Bronchial epithelial cell (primary cell): ENCODE results near the gene SNTG2. TPM values are rescaled to one million over a fixed set of nuclear protein-coding genes. Genes with fewer than 3 reads are reported as not detected.
A peak's percentile ranks its signal among the peaks of the same experiment; 100 is the strongest.

ENCODE experiments used
- DNase-seq: peaks from one replicate; pipeline ENCODE4 v3.0.0-alpha.2; 2010; ENCODE audit warnings: low read depth
- FAIRE-seq: peaks from 2 replicates; lab custom pipeline; 2011; peaks lifted over from hg19 to GRCh38; lab: Jason Lieb, UNC
- H3K27me3 ChIP-seq: 2 replicates; pipeline ENCODE4 v1.5.1; 2011; ENCODE audit warnings: low read length; ENCODE audit not compliant: control insufficient read depth, insufficient read depth
- H3K36me3 ChIP-seq: 2 replicates; pipeline ENCODE4 v1.5.1; 2011; ENCODE audit warnings: low read length; ENCODE audit not compliant: control insufficient read depth, insufficient read depth
- H3K4me3 ChIP-seq: 2 replicates; pipeline ENCODE4 v1.5.1; 2011; ENCODE audit warnings: mild to moderate bottlenecking, low read depth, low read length, control low read depth
- total RNA-seq: library from RNA; depleted of rRNA; stranded (reverse); fragments of >200 nt; gene quantifications from 2 replicates; pipeline ENCODE4 v1.2.1, GENCODE V29; 2014
- TF ChIP-seq, protein P1 (sequence below): IDR thresholded peaks from 2 replicates; pipeline ENCODE4 v1.5.1; 2011; ENCODE audit warnings: mild to moderate bottlenecking, moderate library complexity, low read length, control low read depth, inconsistent platforms; ENCODE audit not compliant: insufficient read depth, severe bottlenecking

Gene SNTG2
- total RNA-seq, 1 donor from 2014 or later = not detected

DNA sequence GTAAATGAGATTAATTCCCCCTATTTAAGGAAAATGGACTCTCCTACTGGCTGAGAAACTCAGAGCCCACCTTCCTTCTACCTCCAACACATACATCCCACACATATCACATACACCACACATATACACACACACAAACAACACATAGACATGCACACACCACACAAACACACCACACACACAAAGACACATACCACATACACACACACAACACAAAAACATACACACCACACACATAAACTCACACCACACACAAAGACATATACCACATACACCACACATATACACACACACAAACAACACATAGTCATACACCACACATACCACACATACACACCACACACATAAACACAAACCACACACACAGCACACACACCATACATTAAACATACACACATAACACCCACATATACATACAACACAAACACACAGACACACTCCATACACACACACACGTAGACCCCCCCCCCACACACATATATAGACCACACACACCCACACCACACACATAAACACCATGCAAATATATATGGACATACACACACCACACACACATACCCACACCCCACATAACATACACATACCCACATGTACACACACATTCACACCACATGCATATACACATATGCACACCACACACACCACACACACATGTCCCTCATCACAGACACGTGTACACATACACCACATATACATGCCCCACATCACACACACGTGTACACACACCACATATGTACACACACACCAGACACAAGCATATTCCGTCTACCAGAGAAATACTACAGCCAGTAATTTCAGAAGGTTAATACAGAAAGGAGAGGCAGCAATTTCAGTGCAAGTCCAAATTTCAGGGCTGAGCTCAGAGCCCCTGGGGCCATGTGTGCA lies 204.3 kb downstream of the SNTG2 start:
- peak; percentile 52 for FAIRE-seq
- Histone ChIP-seq H3K27me3 (no peaks in the 10 kb centered on the region), H3K36me3 (no peaks in the 10 kb centered on the region), H3K4me3 (no peak overlapping the region)
- TF ChIP-seq, protein P1, sequence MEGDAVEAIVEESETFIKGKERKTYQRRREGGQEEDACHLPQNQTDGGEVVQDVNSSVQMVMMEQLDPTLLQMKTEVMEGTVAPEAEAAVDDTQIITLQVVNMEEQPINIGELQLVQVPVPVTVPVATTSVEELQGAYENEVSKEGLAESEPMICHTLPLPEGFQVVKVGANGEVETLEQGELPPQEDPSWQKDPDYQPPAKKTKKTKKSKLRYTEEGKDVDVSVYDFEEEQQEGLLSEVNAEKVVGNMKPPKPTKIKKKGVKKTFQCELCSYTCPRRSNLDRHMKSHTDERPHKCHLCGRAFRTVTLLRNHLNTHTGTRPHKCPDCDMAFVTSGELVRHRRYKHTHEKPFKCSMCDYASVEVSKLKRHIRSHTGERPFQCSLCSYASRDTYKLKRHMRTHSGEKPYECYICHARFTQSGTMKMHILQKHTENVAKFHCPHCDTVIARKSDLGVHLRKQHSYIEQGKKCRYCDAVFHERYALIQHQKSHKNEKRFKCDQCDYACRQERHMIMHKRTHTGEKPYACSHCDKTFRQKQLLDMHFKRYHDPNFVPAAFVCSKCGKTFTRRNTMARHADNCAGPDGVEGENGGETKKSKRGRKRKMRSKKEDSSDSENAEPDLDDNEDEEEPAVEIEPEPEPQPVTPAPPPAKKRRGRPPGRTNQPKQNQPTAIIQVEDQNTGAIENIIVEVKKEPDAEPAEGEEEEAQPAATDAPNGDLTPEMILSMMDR = no peak
- no peak for DNase-seq

DNA sequence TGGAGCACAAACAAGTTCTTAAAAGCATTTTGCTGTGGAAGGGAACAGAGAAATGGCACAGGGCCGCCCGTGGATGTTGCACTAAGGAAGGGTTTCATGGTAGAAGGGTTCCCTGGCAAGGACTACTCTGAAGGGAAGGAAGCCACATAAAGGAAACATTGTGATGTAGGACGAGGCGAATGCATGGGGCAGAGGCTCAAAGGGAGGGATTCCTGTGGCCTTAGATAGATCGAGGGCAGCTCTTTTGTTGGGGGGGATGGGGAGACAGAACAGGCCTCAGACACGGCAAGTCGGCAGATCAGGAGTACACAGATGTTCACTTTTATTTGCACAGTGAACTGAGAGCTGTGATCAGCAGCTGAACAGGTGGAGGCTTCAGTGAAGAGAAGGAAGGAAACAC lies 205.4 kb downstream of the SNTG2 start:
- H3K27me3 ChIP-seq = no peaks in the 10 kb centered on the region
- H3K4me3 ChIP-seq = no peak overlapping the region
- H3K36me3 ChIP-seq = no peaks in the 10 kb centered on the region
- FAIRE-seq = no peak
- DNase-seq = no peak
- TF ChIP-seq, protein P1 = no peak

DNA sequence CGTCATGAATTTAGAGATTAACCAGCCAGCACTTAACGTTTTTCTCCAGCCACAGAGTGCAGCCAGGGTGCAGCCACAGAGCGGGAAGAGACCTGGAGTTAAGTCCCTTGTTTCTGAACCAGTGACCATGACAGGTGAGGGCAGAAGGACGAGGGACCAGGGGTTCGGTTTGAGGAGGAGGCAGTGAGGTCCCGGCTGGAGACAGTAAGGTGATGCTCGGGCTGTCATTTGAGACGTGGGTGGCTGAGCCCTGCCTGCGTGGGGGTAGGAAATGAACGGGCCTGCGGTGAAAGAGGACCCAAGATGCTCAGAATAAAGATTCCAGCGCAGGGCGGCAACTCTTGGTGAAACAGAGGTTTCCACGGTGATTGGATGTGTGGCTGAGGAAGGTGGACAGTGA lies 205.9 kb downstream of the SNTG2 start:
- FAIRE-seq = no peak
- no peaks in the 10 kb centered on the region for H3K27me3 ChIP-seq

DNA sequence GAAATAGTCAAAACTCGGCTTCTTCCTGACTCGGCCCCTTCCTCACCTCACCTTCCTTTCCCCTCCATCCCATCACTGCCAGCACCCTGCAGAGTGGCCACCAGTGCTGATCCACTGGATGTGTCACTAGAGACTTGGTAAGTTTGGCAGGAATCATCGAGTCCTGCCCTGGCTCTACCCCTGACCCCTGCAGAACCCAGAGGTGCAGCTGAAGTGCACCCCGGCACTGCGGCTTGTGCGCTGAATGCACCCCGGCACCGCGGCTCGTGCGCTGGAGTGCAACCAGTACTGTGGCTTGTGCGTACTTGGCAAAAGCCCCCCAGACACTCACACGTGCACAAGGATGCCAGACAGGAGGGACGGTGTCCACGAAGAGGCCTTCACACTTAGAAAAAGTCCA lies 206.5 kb downstream of the SNTG2 start:
- DNase-seq (no peak), FAIRE-seq (no peak)
- Histone ChIP-seq H3K4me3 (no peak overlapping the region), H3K27me3 (no peaks in the 10 kb centered on the region), H3K36me3 (no peaks in the 10 kb centered on the region)
- TF ChIP-seq, protein P1 = no peak

More for the DNA sequence above, 205.9 kb downstream of the SNTG2 start:
- DNase-seq = no peak
- Histone ChIP-seq H3K4me3 (no peak overlapping the region), H3K36me3 (no peaks in the 10 kb centered on the region)
- TF ChIP-seq, protein P1 = no peak

DNA sequence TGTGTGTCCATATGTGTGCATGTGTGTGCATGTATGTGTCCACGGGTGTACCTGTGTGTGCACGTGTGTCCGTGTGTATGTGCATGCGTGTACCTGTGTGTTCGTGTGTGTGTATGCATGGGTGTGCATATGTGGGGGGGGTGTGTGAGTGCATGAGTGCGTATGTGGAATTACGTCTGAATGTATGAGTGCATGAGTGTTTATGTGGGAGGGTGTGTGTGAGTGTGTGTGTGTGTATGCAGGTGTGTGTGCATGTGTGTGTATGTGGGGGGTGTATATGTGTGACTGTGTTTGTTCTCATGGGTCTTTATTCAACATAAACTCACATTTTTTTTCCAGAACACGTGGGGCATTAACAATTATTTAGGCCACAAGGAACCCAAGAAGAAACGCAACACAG lies 208.4 kb downstream of the SNTG2 start:
- H3K27me3 ChIP-seq = no peaks in the 10 kb centered on the region
- DNase-seq = no peak
- no peak for FAIRE-seq
- no peaks in the 10 kb centered on the region for H3K36me3 ChIP-seq
- H3K4me3 ChIP-seq = no peak overlapping the region
- TF ChIP-seq, protein P1 = no peak
